ENCODE data around the gene FBXO42.
A peak's percentile ranks its signal among the peaks of the same experiment; 100 is the strongest.

Gene FBXO42

GRCh38 chr1:16393570-16394521 lies 41.6 kb upstream of the FBXO42 start:
- H3K36me3 ChIP-seq = peaks cover 63% of the 10 kb centered on the region
- no peak overlapping the region for H3K27ac ChIP-seq
- H3K9me3 ChIP-seq = no peaks in the 10 kb centered on the region
- no peak for TF ChIP-seq CTCF (IDR thresholded peaks at IDR 0.05)
- no peak overlapping the region for H3K4me3 ChIP-seq (ENCODE audit: low read depth in 1 of 2, low read length in 1 of 2)
- no peaks in the 10 kb centered on the region for H3K27me3 ChIP-seq
- H3K4me1 ChIP-seq (ENCODE audit: control insufficient read depth in 1 of 2, insufficient read depth in 1 of 2, low read depth in 1 of 2, low read length in 1 of 2) = peaks cover 9% of the 10 kb centered on the region in 2 experiments

GRCh38 chr1:16392740-16393569 lies 40.7 kb upstream of the FBXO42 start:
- no peak overlapping the region for H3K27ac ChIP-seq
- no peak for TF ChIP-seq CTCF (IDR thresholded peaks at IDR 0.05)

GRCh38 chr1:16391411-16391810 lies 39.1 kb upstream of the FBXO42 start:
- TF ChIP-seq CTCF (IDR thresholded peaks at IDR 0.05) = no peak
- no peaks in the 10 kb centered on the region for H3K9me3 ChIP-seq
- peak overlapping the region; percentile 62 for H3K27ac ChIP-seq
- peaks cover 21 to 24% of the 10 kb centered on the region in 2 experiments for H3K4me1 ChIP-seq (ENCODE audit: control insufficient read depth in 1 of 2, insufficient read depth in 1 of 2, low read depth in 1 of 2, low read length in 1 of 2)
- H3K36me3 ChIP-seq = peaks cover 39% of the 10 kb centered on the region
- no peaks in the 10 kb centered on the region for H3K27me3 ChIP-seq
- no peak overlapping the region for H3K4me3 ChIP-seq (ENCODE audit: low read depth in 1 of 2, low read length in 1 of 2)

More at GRCh38 chr1:16392740-16393569, 40.7 kb upstream of the FBXO42 start:
- no peaks in the 10 kb centered on the region for H3K27me3 ChIP-seq
- peaks cover 9% of the 10 kb centered on the region in 2 experiments for H3K4me1 ChIP-seq (ENCODE audit: control insufficient read depth in 1 of 2, insufficient read depth in 1 of 2, low read depth in 1 of 2, low read length in 1 of 2)
- no peaks in the 10 kb centered on the region for H3K9me3 ChIP-seq
- peaks cover 54% of the 10 kb centered on the region for H3K36me3 ChIP-seq
- H3K4me3 ChIP-seq (ENCODE audit: low read depth in 1 of 2, low read length in 1 of 2) = no peak overlapping the region

- Histone ChIP-seq H3K4me1 (ENCODE audit: control insufficient read depth in 1 of 2, insufficient read depth in 1 of 2, low read depth in 1 of 2, low read length in 1 of 2) (peaks cover 25 to 26% of the 10 kb centered on the region in 2 experiments), H3K27ac (peak overlapping the region; percentile 71), H3K27me3 (no peaks in the 10 kb centered on the region), H3K36me3 (no peaks in the 10 kb centered on the region), H3K4me3 (ENCODE audit: low read depth in 1 of 2, low read length in 1 of 2) (no peak overlapping the region), H3K9me3 (no peaks in the 10 kb centered on the region)
- TF ChIP-seq CTCF (IDR thresholded peaks at IDR 0.05) = no peak
These were observed 35.2 kb upstream of the FBXO42 start for GRCh38 chr1:16387201-16388188.

All from neutrophil (primary cell).